NCI-H2107 treated with DMSO at 0.1 percent for 48 hours (cell line): Measurements from ENCODE around the gene AMELX.

ENCODE experiments used
- DNase-seq: peaks from one replicate; lab custom pipeline; 2025; ENCODE audit not compliant: unreplicated experiment; lab: John Stamatoyannopoulos, UW

AMELX gene

DNA sequence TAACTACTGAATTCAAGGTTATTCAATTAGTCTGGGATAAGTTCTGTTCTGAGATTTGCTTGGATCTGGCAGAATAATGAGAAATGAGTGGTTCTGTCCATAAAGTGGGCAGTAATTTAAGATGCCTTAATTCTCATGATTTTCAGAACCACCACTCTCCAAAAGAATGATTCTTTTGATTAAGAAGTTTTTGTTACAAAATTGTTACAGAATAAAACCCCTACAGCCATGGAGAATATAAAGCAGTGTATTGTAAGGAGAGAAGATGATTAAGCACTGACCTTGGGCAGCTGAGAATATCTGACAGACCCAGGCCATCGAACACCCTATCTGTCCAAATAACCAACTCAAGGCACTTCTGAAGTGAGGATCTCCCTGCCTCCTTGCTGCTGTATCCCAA, 12.4 kb downstream of the AMELX start:
- no peak for DNase-seq

DNA sequence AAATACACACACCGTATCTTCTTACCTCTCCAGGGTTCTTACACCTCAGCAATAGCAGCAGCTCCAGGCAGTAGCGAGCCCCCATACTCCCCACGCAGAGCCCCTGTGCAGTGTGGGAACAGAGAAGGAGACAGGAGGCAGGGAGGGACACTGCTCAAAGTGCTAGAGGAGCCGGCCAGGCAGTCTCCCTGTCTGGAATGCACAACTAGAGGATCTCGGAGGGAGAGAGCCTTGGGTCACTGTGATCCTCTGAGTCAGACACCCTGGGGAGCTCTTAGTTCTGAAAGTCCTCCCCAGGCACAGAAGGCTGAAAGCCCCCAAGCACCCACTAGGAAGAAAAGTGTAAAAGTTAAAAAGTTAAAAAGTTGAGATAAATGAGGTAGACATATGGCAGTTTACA, 16.0 kb downstream of the AMELX start:
- DNase-seq: no peak

DNA sequence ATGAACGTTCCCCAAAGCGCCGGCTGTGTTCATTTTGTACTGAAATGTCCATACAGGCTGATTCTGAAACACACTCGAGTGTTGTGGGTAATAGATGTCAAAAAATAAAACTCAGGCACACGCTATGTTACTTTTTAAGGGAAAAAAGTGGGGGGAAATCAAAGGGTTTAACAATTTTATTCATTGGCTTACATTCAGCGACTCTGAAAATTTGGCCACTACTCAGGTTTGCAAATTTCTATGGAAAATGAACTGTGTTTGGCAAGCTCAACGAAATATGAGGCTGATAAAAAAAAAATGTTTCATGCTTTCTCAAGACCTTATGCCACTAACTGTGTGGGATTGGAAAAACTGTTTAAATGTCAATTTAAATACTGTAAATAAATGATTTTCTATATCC, 18.5 kb downstream of the AMELX start:
- DNase-seq: no peak

DNA sequence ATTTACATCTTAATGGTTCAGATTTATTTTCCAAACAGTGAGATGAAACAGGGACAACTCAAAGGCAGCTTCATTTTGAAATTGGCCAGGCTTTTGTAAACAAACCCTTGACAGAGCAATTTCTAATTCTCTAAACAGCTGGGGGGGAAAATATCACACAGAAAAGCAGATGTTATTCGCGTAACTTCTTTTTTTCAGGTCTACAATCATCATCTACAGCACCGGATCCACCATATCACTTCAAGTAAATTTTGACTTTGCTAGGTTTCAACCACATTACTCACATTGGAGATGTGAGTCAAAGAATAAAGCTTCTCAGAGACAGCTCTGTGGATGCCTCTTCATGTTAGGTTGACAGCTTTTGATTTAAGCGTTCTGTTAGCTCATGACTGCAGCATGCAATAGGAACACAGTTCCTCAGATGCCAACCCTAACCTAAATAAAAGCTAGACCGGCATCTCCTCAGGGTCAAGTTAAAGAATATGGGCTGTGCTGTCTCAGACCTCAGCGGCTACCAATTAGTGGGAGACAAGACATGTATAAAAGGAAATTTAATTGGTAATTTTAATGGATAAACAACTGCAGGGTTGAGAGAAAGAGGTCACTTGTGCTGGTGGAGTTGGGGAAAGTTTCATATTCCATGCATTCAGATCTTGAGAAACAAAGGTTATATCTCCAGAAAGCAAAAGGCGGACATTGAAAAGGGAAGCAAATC, 26.8 kb downstream of the AMELX start:
- no peak for DNase-seq

DNA sequence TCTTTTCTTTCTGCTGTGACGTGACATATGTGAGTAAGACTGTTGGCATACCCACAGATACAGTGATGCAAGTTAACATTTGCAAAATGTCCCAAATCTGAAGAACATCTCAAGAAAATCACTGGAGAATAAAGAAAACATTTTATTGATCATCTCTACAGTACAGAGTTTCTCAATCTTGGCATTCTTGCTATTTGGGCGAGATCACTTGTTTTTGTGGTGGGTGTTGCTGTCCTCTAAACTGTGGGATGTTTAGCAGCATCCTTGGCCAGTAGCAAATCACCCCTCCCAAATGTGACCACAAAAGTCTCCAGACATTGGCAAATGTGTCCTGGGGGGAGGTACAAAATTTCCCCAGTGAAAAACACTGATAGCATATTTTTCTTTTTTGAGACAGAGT, 28.8 kb downstream of the AMELX start:
- no peak for DNase-seq

DNA sequence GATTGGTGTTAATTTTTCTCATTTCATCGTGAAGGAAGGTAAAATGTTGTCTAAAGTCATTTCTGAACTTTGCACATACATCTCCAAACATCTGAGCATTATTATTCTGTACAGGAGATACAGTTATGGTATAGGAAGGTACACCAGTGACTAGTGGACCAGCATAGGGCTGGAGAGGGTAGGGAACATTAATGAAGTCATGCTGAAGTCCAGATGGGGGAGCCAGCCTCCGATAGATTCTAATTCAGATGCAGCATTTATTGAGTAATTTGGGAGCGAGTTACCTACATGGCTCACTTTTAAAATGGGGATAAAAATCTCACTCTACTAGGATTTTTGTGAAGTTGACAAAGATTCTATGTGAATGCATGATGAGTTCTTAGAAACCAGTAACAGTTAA, 34.9 kb downstream of the AMELX start:
- DNase-seq: no peak

DNA sequence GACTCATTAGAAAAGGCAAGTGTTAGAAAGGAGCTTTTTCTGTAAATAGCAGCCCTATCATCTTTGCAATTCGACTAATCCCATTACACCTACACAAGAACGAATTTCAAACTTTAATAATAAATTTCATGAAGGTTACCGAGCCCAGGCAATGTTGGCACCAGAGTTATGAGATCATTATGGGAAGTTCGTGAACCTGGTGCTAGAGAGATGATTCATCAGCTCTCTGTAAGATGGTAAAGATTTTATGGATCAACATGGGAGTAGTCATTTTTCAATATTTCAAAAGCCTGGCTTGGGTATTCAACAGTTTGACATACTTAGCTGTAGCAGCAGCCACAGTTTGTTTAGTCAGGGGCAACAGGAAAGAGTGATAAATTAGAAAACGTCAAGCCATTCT, 35.8 kb downstream of the AMELX start:
- no peak for DNase-seq

DNA sequence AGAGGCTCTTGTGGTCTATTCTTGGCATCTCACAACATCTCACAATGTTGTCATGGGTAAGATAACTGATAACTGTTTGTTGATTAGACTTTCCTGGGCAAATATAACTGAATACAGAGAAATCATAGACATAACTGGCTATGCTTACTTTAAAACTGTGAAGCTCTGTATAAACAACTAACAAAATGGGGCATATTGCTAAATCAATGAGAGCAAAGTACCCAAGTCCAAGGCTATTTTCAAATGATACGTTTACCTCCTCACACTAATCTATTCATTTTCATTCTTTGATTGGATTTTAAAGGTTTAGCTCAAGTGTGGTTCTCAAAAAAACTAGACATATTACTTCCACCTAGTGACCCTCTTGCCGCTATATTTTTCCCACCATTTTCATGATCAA, 38.6 kb downstream of the AMELX start:
- DNase-seq: no peak

DNA sequence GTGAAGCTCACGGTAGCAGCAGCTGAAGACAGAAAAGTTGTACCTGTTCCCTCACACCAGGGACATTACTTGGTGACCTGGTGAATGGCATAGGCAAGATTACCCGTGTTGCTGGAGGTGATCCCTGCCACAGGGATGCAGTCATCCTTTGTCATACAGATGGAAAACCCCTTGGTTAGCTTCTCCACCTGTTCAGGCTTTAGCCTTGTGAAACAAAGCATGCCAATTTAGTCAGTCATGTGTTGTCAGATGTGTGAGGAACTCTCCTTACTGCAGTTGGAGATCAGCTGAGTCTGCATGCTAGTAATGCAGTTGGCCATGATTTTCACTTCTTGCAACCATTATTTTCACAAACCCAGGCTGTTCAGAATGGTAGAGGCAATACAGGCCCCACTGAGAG, 41.0 kb downstream of the AMELX start:
- DNase-seq: no peak

DNA sequence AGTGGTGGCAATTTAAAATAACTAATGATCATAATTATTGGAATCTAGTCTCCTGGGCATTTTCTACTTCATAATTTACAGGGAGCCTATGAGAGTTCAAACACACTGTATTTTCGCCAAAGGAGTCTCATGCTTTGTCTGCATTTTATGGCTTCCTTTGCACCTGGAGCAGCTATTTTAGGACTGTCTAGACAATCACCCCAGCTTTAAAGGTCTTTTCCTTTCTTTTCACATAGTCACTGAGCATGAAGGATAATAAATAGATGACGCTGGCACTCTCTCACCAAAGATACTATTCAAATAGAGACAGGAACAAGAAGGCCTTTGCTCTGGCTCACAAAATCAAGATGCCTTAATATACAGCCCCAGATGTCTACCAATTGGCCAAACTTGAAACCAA, 43.0 kb downstream of the AMELX start:
- no peak for DNase-seq

DNA sequence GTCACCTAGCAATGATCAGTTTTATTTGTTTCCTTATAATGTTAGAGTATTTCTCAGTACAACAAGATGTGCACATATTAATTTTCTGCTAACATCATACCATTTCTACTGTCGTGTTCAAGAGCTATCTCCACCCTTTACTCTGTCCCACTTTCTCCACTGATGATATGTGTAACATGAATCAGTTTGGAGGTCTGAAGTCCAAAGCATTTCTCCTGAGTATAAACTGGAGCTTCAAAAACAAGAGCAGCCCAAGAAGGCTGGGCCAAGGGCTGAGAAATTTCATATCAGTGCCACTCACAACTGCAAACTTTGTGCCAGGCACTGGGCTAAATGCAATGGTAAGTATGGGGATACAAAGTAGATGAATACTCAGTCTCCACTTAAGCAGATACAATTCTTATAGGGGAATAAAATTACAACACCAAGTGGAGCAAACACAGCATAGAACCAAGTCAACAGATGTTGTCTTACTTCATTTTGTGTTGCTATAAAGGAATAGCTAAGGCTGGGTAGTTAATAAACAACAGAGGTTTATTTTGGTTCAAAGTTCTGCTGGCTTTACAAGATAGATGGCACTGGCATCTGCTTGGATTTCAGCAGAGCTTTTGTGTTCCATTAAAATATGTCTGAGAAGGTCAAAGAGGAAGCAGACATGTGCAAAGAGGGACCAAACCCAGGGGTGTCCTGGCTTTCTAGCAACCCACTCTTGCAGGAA, 44.2 kb downstream of the AMELX start:
- DNase-seq: no peak

DNA sequence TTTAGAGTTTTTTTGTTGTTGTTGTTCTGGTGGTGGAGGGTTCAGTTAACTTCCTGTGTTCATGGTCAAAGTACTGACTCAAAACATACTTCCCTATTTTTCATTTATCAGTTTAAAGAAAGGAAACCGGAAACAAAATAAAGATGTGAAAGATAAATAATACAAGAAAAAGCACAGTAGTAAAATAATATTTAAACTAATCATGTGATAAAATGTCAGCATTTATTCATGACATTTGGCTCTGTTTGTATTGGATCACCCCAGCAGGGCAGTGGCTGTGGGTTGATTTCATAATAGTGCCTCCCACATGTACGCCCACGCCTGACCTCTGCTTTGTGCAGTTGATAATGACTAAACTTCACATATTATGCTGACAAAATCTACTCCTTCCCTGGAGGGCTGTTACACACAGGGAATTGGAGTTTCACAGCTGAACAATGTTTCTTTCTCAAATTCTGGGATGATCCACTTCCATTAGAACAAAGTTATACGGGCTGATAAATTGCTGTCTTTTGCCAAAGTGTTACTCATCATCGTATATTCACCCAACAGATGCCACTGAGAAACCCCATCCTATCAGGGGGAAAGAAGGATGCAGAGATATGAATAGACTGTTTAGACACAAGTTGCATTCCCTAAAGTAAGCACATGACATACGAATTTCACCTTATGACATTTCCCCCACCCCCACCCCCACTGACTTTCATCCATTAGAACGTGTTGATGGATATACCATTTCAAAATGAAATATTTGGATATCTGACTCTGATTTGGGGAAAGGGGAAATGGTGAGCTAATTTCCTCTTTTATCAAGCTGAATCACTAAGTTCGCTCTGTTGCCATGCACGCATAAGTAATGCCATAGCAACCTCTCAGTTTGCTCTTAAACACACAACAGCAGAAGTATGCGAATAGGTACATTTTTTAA, 48.3 kb downstream of the AMELX start:
- DNase-seq: no peak

DNA sequence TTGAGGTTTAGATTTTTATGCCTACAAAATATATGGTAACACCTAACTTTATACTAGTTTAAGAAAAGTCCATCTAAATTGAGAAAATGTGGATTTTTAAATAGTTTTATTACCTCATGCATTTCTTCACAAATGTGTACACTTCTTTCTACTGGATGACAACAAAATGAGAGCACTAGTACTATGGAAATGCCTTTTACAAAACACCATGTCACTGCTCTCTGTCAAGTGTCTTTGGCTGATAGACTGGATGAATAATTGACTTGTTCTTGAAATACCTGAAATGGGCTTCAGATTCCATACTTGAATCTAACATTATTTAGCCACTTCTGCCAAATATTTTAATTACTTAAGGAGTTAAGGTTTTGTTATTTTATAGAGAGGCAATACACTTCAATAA, 49.5 kb downstream of the AMELX start:
- no peak for DNase-seq

DNA sequence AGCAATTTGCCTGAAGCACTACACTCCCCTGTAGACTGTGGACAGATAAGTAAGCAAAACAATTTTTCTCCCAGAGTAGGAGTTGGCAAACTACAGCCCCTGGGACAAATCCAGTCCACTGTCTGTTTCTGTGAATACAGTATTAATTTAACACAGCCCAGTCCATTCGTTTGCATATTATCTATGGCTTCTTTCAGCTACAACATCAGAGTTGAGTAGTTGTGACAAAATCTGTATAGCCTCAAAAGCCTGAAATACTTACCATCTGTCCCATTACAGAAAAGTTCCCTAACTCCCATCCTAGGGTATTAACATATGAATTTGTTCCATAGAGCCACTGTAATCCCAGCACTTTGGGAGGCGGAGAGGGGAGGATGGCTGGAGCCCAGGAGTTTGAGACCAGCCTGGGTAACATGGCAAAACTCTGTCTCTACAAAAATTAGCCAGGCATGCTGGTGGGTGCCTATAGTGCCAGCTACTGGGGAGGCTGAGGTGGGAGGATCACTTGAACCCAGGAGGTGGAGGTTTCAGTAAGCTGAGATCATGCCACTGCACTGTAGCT, 53.0 kb downstream of the AMELX start:
- DNase-seq: no peak

DNA sequence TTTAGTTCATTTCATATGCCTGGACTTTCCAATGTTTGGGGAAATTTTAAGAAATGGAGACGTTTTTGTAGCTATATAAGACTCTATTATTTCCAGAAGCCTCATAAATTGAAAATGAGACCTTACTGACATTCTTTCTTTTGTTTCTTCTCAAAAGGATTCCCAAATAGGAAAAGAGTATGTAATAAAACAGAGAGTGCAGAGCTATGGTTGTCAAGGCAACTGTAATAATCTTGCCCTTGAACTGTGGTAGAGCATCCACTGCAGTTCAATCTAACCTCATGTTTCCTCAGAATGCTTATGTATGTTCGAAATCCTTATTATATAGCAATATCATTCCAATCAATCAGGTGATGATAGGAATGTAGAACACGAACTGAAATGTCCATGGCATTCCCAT, 54.1 kb downstream of the AMELX start:
- DNase-seq: no peak

DNA sequence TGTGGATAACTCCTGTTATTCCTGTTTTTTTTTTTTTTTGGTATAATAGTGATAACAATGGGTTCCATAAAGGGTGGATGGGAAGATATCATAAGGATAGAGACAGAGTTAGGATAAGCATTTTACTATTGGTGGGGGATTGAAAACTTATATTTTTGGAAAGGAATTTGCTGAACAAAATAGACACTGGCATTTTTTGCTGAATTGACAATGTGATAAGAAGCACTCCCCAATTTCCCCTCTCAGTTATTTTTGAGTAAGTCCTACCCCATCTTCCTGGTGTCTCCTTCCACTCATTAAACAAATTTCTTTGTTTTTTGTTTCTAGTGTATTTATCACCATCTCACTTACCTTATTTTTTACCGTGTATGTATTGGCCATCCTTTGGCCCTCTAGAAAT, 55.8 kb downstream of the AMELX start:
- DNase-seq: no peak

DNA sequence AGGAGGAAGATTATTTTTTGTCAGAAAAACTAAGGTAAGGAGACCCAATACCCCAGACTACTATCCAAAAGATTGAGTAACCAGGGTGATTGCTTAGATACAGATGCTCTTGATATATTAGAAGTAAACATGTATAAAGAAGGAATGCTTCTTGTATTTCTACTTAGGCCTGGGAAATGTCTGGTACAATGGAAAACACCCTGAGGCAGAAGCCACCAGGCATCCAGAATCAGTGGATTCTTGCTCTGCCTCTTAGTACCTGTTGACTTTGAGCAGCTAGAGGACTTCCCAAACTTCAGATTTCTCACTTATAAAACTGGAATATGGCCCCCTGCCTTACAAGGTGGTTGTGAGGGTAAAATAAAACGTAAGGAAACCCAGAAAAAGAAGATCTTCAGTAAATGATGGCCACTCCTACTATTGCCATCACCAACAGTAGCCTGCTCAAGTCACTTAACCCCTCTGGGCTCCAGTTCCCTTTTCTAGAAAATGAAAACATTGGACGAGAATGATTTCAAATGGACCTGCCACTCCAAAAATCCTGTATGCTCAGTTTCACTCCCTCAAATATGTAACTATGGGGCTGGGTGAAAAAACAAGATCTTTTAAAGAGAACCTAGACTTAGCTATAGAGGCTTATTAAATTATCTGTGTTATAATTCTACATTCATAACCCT, 56.6 kb downstream of the AMELX start:
- no peak for DNase-seq
